ENCODE measurements around the gene RBCK1. TPM values are rescaled to one million over a fixed set of nuclear protein-coding genes. Genes with fewer than 3 reads are reported as not detected.

RBCK1 gene
- total and polyA plus RNA-seq, 9 of the 15 experiments (the other 6 are each of a cell fraction or from before 2014, with no cell fraction given), result 5.9 to 59.3 (median 26.5) TPM

DNA sequence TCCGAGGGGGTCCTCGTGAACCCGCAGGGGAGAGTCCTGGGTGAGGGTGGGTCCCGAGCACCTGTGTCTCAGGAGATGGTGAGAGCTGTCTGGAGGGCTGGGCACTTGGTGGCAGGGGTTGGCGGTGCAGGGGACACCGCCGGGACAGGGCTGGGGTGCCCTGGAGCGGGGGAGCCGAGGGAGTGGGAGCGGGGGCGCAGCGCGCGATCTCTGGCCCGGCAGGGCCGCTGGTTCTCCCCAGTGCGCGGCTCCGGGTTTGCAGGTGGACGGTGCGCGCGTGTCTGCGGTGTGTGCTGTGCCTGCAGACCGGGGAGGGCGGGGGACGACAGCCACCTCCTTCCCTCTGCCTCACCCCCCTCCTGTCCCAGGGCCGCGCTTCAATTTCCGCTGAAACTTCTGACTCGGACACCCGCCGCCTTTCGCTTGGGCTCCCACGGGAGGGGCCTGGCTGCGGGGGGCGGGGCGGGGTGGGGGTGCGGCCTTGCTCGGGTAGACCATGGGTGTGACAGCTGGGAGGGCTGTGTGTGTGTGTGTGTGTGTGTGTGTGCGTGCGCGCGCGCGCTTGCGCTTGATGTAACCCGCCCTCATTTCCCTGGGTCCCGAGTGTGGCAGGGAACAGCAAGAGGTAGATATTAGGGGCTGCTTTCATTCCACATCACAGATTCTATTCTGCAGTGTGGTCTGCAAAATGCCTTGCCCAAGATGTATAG lies 26.4 kb upstream of the RBCK1 start (continued):
- no peak for TF ChIP-seq RFX1 (IDR thresholded peaks at IDR 0.05)
- TF ChIP-seq, protein P1, sequence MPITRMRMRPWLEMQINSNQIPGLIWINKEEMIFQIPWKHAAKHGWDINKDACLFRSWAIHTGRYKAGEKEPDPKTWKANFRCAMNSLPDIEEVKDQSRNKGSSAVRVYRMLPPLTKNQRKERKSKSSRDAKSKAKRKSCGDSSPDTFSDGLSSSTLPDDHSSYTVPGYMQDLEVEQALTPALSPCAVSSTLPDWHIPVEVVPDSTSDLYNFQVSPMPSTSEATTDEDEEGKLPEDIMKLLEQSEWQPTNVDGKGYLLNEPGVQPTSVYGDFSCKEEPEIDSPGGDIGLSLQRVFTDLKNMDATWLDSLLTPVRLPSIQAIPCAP (CRISPR knock-in tag; IDR thresholded peaks at IDR 0.05; ENCODE audit: borderline replicate concordance), result no peak
- peak; percentile 55; the same call in 1 of the 2 replicates for TF ChIP-seq CEBPG (CRISPR knock-in tag; IDR thresholded peaks at IDR 0.05)
- TF ChIP-seq CEBPG (tag; conservative IDR thresholded peaks at IDR 0.05 in 1 of 2, IDR thresholded peaks at IDR 0.05 in 1 of 2), result no peak
- no peak for TF ChIP-seq ZNF444 (CRISPR knock-in tag; IDR thresholded peaks at IDR 0.05)
- no peak for TF ChIP-seq PURB (CRISPR knock-in tag; IDR thresholded peaks at IDR 0.05; ENCODE audit: low read depth)
- no peak for TF ChIP-seq MIER1 (IDR thresholded peaks at IDR 0.05; ENCODE audit: low read depth)
- TF ChIP-seq HSF4 (CRISPR knock-in tag; IDR thresholded peaks at IDR 0.05; ENCODE audit: borderline replicate concordance), result no peak
- 0 out of 4 replicates have a peak, but pooled peaks have one; percentile 24 to 56 for TF ChIP-seq SIN3A (IDR thresholded peaks at IDR 0.05; ENCODE audit: borderline replicate concordance in 2 of 2, control insufficient read depth in 1 of 2, low read depth in 2 of 2, low read length in 2 of 2)
- TF ChIP-seq CAMTA2 (CRISPR knock-in tag; conservative IDR thresholded peaks at IDR 0.05), result no peak
- TF ChIP-seq, protein P2, sequence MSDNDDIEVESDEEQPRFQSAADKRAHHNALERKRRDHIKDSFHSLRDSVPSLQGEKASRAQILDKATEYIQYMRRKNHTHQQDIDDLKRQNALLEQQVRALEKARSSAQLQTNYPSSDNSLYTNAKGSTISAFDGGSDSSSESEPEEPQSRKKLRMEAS (CRISPR knock-in tag; IDR thresholded peaks at IDR 0.05), result peak; percentile 41; the same call in 1 of the 2 replicates
- no peak for TF ChIP-seq FOXM1 (IDR thresholded peaks at IDR 0.05; ENCODE audit: low read depth)
- no peak for TF ChIP-seq FOXM1 (CRISPR knock-in tag; IDR thresholded peaks at IDR 0.05; ENCODE audit: low read depth)
- TF ChIP-seq ZNF41 (CRISPR knock-in tag; conservative IDR thresholded peaks at IDR 0.05), result 0 out of 2 replicates have a peak, but pooled peaks have one; percentile 37
- no peak; the same call in 1 of the 2 replicates for TF ChIP-seq PHF8 (IDR thresholded peaks at IDR 0.05; ENCODE audit: borderline replicate concordance, low read length)
- no peak for TF ChIP-seq ZNF224 (CRISPR knock-in tag; IDR thresholded peaks at IDR 0.05)
- TF ChIP-seq SMARCC2 (IDR thresholded peaks at IDR 0.05; ENCODE audit: low read depth), result no peak
- no peak for TF ChIP-seq SMAD2 (IDR thresholded peaks at IDR 0.05; ENCODE audit: low read depth, low read length)
- no peak for TF ChIP-seq MECOM (CRISPR knock-in tag; IDR thresholded peaks at IDR 0.05)
